ENCODE results near the gene SOAT2.

DNA sequence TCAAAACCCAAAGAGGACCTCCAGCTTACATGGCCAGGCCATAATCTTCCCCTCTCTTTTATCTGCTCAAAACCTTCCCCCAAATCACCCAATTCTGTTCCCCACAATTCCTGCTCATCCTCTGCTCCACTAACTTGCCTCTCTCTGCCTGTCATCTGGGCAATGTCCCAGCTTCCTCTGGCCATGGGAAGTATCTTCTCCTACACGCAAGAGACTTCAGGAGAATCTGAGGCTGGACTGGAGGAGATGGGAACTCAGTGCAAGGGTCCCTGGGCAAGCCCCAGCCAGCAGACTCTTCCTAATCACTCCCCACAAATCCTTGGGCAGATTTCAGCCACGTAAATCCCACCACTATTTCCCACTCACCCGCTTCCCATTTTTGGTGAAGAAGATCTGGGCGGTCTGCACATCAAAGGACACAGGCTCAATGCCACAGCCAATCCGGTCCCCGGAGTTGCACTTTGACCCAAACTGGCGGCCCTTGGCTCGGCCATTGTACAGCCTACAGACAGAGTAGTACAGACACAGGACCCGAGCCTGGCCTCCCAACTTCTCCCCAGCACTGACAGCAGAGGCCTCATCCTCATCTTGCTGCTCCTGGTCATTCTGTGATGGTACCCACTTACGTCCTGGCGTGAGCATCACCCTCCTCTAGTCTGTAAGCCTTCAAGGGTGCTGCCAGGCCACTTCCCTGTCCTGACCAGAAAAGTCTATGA is 28.8 kb upstream of the SOAT2 start:
- TF ChIP-seq CTCF (IDR thresholded peaks at IDR 0.05) (no peak), POLR2A (IDR thresholded peaks at IDR 0.05) (no peak), POLR2AphosphoS5 (IDR thresholded peaks at IDR 0.05) (no peak)
